CD4-positive, alpha-beta T cell treated with Interleukin-4 for 1 hour (primary cell): ENCODE results near the gene L3HYPDH.

ENCODE experiments used
- DNase-seq, 2 donors: peaks; one replicate each; pipeline ENCODE4 v3.0.0-alpha.2; 2020 to 2022

The L3HYPDH gene

GRCh38 chr14:59483819-59484638 lies at the start of gene L3HYPDH, which contains the start of gene JKAMP:
Gene L3HYPDH, minus strand, starts transcription at chr14:59484408. Its CDS starts 92 bp downstream, at chr14:59484316.
Gene JKAMP, plus strand, starts transcription at chr14:59484517. Its CDS starts 73 bp downstream, at chr14:59484590.
- DNase-seq = peak; percentile 96

- DNase-seq = no peak
These were observed 48.2 kb upstream of the L3HYPDH start for GRCh38 chr14:59532419-59532818.

- no peak for DNase-seq
These were observed 46.1 kb upstream of the L3HYPDH start for GRCh38 chr14:59530349-59530748.

GRCh38 chr14:59529189-59529588 lies 45.0 kb upstream of the L3HYPDH start:
- no peak for DNase-seq

- DNase-seq = no peak
These were observed 36.0 kb upstream of the L3HYPDH start for GRCh38 chr14:59520224-59520623.

GRCh38 chr14:59511916-59512575 lies 27.8 kb upstream of the L3HYPDH start:
- no peak for DNase-seq

- DNase-seq = no peak
These were observed 26.8 kb upstream of the L3HYPDH start for GRCh38 chr14:59510966-59511365.

- no peak for DNase-seq
These were observed 25.8 kb upstream of the L3HYPDH start for GRCh38 chr14:59510001-59510400.

GRCh38 chr14:59509101-59509500 lies 24.9 kb upstream of the L3HYPDH start:
- DNase-seq = no peak

- no peak for DNase-seq
These were observed 23.5 kb upstream of the L3HYPDH start for GRCh38 chr14:59507752-59508103.

GRCh38 chr14:59507063-59507751 lies 23.0 kb upstream of the L3HYPDH start:
- peak; percentile 39 to 55 for DNase-seq

- DNase-seq = no peak
These were observed 19.0 kb upstream of the L3HYPDH start for GRCh38 chr14:59503256-59503655.

GRCh38 chr14:59500732-59501131 lies 16.5 kb upstream of the L3HYPDH start:
- no peak for DNase-seq

GRCh38 chr14:59492384-59492783 lies 8.2 kb upstream of the L3HYPDH start:
- DNase-seq = no peak

GRCh38 chr14:59490756-59491155 lies 6.5 kb upstream of the L3HYPDH start:
- no peak for DNase-seq

- no peak for DNase-seq
These were observed 499 bp upstream of the L3HYPDH start for GRCh38 chr14:59484639-59485175.

GRCh38 chr14:59483363-59483762 lies 845 bp downstream of the L3HYPDH start:
- no peak for DNase-seq

GRCh38 chr14:59482541-59483331 lies 1.5 kb downstream of the L3HYPDH start:
- no peak for DNase-seq

- DNase-seq = no peak
These were observed 2.2 kb downstream of the L3HYPDH start for GRCh38 chr14:59481871-59482540.

GRCh38 chr14:59481407-59481806 lies 2.8 kb downstream of the L3HYPDH start:
- no peak for DNase-seq

- DNase-seq = no peak
These were observed 4.0 kb downstream of the L3HYPDH start for GRCh38 chr14:59480166-59480565.

GRCh38 chr14:59478540-59478939 lies 5.7 kb downstream of the L3HYPDH start:
- DNase-seq = no peak
